ENCODE data around the gene NTPCR. TPM values are rescaled to one million over a fixed set of nuclear protein-coding genes. Genes with fewer than 3 reads are reported as not detected.

NTPCR gene
- total RNA-seq, 4 donors from 2014 or later: 13.5 to 53.3 (median 37.2) TPM

DNA sequence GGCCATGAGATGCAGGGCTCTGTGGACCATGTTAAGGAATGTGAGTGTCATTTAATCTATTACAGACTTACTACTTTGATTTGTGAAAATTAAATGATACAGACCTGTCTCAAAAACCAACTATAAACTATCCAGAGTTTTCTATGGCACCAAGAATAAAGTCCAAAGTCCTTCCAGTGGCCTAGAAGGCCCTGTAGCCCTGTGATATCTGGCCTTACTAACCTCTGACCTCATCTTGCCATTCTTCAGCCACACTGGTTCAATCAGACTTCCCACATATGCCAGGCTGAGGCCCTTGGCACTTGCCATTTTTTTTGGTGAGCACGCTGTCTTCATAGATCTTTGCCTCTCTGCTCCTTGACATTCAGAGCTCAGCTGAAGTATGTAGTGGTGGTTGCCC lies 7.7 kb downstream of the NTPCR start:
- intact Hi-C loops (cut with DNase I; ENCODE audit: low total_unique reads): no loop called here
- no peak for DNase-seq
- in situ Hi-C loops (cut with MboI; ENCODE audit: low pct_ligation_motif_present in 1 of 4, low pct_unique_long_range_greater_than_20kb in 1 of 4, low sequenced_read_pairs in 3 of 4): loop anchor here in 3 of 4 donors (10.0 to 25.0 kb wide), 2 partner anchors 321 to 323 kb away; partner anchors contain the start of gene SIPA1L2 (in 3 of the 3)

DNA sequence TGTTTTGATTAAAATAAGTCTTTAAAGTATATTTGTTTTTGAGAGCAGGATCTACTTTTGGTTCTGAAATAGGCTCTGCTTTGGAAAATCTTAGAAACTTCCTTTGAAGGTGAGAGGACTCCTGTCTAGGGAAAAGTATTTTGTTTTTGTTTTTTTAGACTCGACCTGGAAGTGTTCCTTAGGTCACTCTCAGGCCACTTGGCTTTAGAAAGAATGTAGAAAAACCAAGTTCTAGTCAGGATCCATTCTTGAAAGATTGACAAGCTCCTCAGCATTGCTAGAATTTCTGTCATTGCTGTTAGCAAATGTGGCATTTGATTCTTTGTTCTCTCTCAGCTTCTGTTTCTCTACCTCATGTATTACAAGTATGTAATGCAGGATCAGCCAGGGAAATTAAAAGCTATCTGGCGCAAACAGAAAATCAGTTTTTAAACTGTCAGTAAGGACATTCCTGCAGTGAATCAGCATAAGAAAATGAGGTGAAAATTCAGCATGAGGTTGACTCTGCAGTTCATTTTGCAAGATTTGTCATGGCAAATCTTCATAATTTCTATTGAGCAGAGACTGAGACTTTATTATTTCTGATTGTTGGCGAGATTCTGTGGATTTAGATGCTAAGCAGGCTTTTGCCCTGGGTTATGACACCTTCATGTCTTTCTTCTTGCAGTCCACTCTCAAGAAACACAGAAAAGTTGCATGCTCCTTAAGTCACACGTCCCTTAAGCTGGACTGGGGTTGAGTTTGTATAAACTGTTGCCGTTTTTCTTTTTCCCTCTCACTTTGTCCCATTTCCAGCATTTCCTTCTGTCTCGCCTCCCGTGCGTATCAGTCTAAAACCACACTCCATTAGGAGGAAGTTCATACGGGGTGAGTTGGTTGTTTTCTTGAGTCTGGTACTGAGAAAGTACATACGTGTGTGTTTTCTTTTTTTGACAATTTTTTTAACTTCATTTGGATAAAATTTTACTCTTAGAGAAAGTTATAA lies 12.6 kb downstream of the NTPCR start:
- H3K36me3 ChIP-seq: peaks cover 0 to 17% (median 0%) of the 10 kb centered on the region in 4 donors
- in situ Hi-C loops (cut with MboI; ENCODE audit: low pct_ligation_motif_present in 1 of 4, low pct_unique_long_range_greater_than_20kb in 1 of 4, low sequenced_read_pairs in 3 of 4): loop anchor here in 2 of 4 donors (25.0 kb wide), 1 partner anchor 326 kb away; the partner anchor contains the start of gene SIPA1L2 (in 2 of the 2)
- no peak for DNase-seq
- TF ChIP-seq EP300 (IDR thresholded peaks at IDR 0.05; ENCODE audit: low read depth): no peak
- TF ChIP-seq POLR2AphosphoS5 (IDR thresholded peaks at IDR 0.05): no peak
- TF ChIP-seq POLR2A (IDR thresholded peaks at IDR 0.05): no peak
- TF ChIP-seq, protein P1, sequence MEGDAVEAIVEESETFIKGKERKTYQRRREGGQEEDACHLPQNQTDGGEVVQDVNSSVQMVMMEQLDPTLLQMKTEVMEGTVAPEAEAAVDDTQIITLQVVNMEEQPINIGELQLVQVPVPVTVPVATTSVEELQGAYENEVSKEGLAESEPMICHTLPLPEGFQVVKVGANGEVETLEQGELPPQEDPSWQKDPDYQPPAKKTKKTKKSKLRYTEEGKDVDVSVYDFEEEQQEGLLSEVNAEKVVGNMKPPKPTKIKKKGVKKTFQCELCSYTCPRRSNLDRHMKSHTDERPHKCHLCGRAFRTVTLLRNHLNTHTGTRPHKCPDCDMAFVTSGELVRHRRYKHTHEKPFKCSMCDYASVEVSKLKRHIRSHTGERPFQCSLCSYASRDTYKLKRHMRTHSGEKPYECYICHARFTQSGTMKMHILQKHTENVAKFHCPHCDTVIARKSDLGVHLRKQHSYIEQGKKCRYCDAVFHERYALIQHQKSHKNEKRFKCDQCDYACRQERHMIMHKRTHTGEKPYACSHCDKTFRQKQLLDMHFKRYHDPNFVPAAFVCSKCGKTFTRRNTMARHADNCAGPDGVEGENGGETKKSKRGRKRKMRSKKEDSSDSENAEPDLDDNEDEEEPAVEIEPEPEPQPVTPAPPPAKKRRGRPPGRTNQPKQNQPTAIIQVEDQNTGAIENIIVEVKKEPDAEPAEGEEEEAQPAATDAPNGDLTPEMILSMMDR (IDR thresholded peaks at IDR 0.05): no peak
- H3K9me3 ChIP-seq: peaks cover 5 to 6% of the 10 kb centered on the region in 2 donors
- H3K27me3 ChIP-seq: no peaks in the 10 kb centered on the region
- 48 to 65% methylated on average over 10 of the region's 10 CpGs for WGBS, 2 donors (ENCODE audit: low coverage in 1 of 2)
- intact Hi-C loops (cut with DNase I; ENCODE audit: low total_unique reads): no loop called here
- peaks cover 0 to 32% (median 8%) of the 10 kb centered on the region in 4 donors for H3K4me1 ChIP-seq
- peak overlapping the region in 3 of 4 donors; percentile 25 to 31 (median 31) for H3K27ac ChIP-seq
- no peak overlapping the region for H3K4me3 ChIP-seq

More for the DNA sequence above, 7.7 kb downstream of the NTPCR start:
- Histone ChIP-seq H3K4me3 (no peak overlapping the region), H3K27me3 (no peaks in the 10 kb centered on the region), H3K9me3 (peaks cover 5 to 6% of the 10 kb centered on the region in 2 donors), H3K27ac (no peak overlapping the region), H3K4me1 (peaks cover 0 to 12% (median 3%) of the 10 kb centered on the region in 4 donors), H3K36me3 (peaks cover 0 to 36% (median 3%) of the 10 kb centered on the region in 4 donors)
- TF ChIP-seq POLR2A (IDR thresholded peaks at IDR 0.05): no peak
- WGBS, 2 donors (ENCODE audit: low coverage in 1 of 2): 100% methylated on average over 1 of the region's 1 CpG

DNA sequence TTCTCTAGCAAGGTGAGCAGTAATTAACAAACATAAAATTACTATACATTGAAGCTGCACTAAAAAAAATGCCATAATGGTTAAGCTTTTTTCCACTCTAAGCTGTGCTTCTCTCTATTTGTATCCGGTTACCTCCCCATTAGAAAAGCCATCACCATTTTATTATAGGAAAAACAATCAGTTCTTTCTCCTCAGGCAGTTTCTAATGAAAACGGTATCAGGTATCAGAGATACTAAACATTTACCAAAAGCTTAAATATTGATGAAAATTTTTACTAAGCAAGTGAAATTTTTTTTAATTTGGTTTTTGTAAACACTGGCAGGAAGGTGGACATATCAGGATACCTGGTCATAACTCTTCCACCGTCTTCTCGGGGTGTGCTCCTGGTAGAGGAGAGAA lies 14.2 kb downstream of the NTPCR start:
- H3K4me3 ChIP-seq: no peak overlapping the region
- H3K4me1 ChIP-seq: peaks cover 0 to 32% (median 8%) of the 10 kb centered on the region in 4 donors
- peaks cover 0 to 3% (median 2%) of the 10 kb centered on the region in 4 donors for H3K36me3 ChIP-seq
- in situ Hi-C loops (cut with MboI; ENCODE audit: low pct_ligation_motif_present in 1 of 4, low pct_unique_long_range_greater_than_20kb in 1 of 4, low sequenced_read_pairs in 3 of 4) (loop anchor here in 2 of 4 donors (25.0 kb wide), 1 partner anchor 327 kb away; the partner anchor contains the start of gene SIPA1L2 (in 2 of the 2)), intact Hi-C loops (cut with DNase I; ENCODE audit: low total_unique reads) (no loop called here)
- TF ChIP-seq, protein P1 (IDR thresholded peaks at IDR 0.05): no peak
- TF ChIP-seq POLR2AphosphoS5 (IDR thresholded peaks at IDR 0.05) (no peak), POLR2A (IDR thresholded peaks at IDR 0.05) (no peak), EP300 (IDR thresholded peaks at IDR 0.05; ENCODE audit: low read depth) (no peak)
- H3K9me3 ChIP-seq: no peaks in the 10 kb centered on the region
- DNase-seq: no peak
- H3K27me3 ChIP-seq: no peaks in the 10 kb centered on the region
- H3K27ac ChIP-seq: no peak overlapping the region
- WGBS, 2 donors (ENCODE audit: low coverage in 1 of 2): 91 to 95% methylated on average over 4 of the region's 4 CpGs

DNA sequence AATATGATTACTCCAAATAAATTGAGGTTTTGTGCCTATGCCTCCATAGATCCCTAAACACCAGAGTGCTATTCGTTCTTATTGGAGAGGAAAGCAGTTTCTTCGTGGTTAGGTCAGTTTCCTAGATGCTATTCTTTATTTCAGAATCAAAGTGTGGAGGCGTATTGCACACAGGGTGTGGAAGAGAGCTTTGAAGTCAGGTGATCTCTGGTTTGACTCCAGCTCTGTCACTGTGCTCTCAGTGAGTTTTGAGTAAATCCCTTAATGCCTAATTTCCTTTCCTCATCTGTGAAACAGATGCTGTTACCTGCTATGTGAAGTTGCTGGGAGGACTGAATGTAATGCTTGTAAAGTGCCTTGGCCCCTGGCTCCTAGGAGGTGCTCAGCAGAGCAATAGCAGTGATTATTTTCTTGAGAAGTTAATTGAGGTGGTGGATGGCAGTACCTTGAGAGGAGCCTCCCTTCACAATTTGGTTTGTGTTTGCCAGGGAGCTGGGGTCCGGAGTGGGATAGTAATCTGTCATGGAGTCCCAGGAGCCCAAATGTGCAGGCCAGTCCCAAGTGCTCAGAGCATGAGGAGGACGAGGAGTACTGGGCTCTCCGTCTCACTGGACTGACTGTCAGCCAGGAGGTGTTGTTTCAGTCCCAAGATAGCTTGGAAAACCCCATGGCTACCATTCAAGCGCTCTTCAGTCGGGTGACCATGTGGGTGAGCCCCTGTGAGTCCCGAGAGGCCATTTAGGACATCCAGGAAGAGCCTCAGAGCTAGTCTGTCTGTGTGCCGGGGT lies 14.9 kb downstream of the NTPCR start:
- no peak for TF ChIP-seq POLR2A (IDR thresholded peaks at IDR 0.05)
- no peak for TF ChIP-seq POLR2AphosphoS5 (IDR thresholded peaks at IDR 0.05)
- TF ChIP-seq, protein P1 (IDR thresholded peaks at IDR 0.05): no peak
- TF ChIP-seq EP300 (IDR thresholded peaks at IDR 0.05; ENCODE audit: low read depth): no peak
- Histone ChIP-seq H3K27ac (peak overlapping the region in 3 of 4 donors; percentile 47 to 74 (median 72)), H3K4me1 (peaks cover 0 to 32% (median 8%) of the 10 kb centered on the region in 4 donors), H3K9me3 (no peaks in the 10 kb centered on the region), H3K36me3 (peaks cover 0 to 9% (median 4%) of the 10 kb centered on the region in 4 donors), H3K27me3 (no peaks in the 10 kb centered on the region), H3K4me3 (no peak overlapping the region)
- WGBS, 2 donors (ENCODE audit: low coverage in 1 of 2): 73 to 85% methylated on average over 3 to 10 of the region's 10 CpGs
- in situ Hi-C loops (cut with MboI; ENCODE audit: low pct_ligation_motif_present in 1 of 4, low pct_unique_long_range_greater_than_20kb in 1 of 4, low sequenced_read_pairs in 3 of 4): loop anchor here in 2 of 4 donors (25.0 kb wide), 1 partner anchor 328 kb away; the partner anchor contains the start of gene SIPA1L2 (in 2 of the 2)
- intact Hi-C loops (cut with DNase I; ENCODE audit: low total_unique reads): no loop called here
- DNase-seq: no peak

All from transverse colon (tissue), 4 donors.